HL-60 (cell line): ENCODE results near the gene C14orf132.

Experiments used
- GABPA ChIP-seq: IDR thresholded peaks from 2 replicates; pipeline ENCODE4 v1.6.1; 2012; ENCODE audit warnings: low read depth
- POLR2AphosphoS5 ChIP-seq: IDR thresholded peaks from 2 replicates; pipeline ENCODE4 v1.6.1; 2012; ENCODE audit warnings: low read depth

- no peak for TF ChIP-seq GABPA
- no peak for TF ChIP-seq POLR2AphosphoS5
Observed at GRCh38 chr14:96100161-96101064, 61.3 kb downstream of the C14orf132 start.
